ENCODE measurements around the gene TNS1. TPM values are rescaled to one million over a fixed set of nuclear protein-coding genes. Genes with fewer than 3 reads are reported as not detected.
A peak's percentile ranks its signal among the peaks of the same experiment; 100 is the strongest.

Gene TNS1
- total RNA-seq, 4 donors from 2014 or later, result 23.1 to 156 (median 81.1) TPM

DNA sequence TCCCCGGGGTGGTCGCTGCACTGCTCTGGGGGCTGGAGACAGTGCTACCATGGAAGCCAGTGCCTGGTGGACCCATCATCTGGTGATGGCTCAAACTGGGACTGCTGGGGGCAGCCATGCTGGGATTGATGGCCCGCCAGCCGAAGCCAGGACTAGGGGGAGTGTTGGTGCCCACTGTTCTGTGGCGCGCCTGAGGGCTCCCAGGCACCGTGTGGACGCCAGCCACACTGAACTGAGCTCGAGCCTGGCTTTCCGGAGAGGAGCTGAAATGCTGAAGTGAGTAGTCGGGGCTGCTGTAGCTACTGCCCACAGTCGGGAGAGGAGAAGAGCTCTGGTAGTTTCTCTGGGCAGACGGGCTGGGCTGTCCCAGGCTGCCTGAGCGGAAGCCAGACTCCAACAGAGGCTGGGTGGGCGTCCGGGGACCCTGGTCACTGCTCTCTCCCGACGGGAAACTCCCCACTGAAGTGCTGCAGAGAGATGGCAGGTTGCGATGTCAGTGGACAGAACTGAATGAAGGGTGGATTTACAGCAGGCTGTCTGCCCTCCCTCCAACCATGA lies 184.4 kb downstream of the TNS1 start:
- Histone ChIP-seq H3K27me3 (no peaks in the 10 kb centered on the region), H3K9me3 (no peaks in the 10 kb centered on the region), H3K36me3 (peaks cover 0 to 36% (median 0%) of the 10 kb centered on the region in 3 donors), H3K4me3 (no peak overlapping the region), H3K27ac (peak overlapping the region in 1 of 4 donors; percentile 20), H3K4me1 (peaks cover 0 to 35% (median 0%) of the 10 kb centered on the region in 4 donors)
- no peak for DNase-seq
- TF ChIP-seq POLR2A (IDR thresholded peaks at IDR 0.05), result no peak
- TF ChIP-seq, protein P1, sequence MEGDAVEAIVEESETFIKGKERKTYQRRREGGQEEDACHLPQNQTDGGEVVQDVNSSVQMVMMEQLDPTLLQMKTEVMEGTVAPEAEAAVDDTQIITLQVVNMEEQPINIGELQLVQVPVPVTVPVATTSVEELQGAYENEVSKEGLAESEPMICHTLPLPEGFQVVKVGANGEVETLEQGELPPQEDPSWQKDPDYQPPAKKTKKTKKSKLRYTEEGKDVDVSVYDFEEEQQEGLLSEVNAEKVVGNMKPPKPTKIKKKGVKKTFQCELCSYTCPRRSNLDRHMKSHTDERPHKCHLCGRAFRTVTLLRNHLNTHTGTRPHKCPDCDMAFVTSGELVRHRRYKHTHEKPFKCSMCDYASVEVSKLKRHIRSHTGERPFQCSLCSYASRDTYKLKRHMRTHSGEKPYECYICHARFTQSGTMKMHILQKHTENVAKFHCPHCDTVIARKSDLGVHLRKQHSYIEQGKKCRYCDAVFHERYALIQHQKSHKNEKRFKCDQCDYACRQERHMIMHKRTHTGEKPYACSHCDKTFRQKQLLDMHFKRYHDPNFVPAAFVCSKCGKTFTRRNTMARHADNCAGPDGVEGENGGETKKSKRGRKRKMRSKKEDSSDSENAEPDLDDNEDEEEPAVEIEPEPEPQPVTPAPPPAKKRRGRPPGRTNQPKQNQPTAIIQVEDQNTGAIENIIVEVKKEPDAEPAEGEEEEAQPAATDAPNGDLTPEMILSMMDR (IDR thresholded peaks at IDR 0.05), result no peak

DNA sequence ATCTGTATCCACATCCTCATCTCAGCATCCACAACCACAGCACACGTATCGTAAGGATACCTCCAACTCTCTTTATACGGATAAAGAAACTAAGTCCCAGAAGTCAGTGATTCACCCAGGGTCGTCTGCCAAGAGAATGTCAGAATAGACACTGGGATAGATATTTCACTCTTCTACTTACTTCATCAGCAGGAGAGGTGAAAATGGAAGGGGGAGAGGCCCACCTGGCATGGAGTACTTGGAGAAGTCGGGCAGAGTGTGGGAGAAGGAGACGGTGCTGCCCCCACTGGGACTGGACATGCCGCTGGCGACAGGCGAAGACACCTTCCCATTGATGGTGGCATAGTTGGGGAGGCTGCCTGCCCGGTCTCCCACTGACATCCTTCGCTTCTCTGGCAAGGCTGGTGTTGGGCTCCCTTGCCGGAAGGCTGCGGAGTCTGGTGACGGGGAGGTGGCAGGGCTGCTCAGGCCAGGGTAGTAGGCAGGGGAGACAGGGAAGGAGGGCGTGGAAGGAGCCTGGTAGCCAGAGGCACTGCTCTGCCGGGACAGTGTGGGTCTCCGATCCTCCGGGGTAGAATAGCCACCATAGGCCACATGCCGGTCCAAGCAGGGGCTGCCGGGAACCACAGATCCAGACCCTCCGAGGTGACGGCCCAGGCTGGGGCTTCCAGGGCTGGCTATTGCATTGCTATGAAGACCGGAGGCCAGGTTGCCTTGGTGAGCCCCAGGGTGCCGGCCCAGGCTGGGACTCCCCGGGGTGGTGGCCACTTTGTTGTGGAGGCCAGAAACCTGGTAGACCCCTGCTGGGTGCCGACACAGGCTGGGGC lies 185.1 kb downstream of the TNS1 start:
- Histone ChIP-seq H3K27me3 (no peaks in the 10 kb centered on the region), H3K4me1 (peaks cover 0 to 35% (median 0%) of the 10 kb centered on the region in 4 donors), H3K9me3 (no peaks in the 10 kb centered on the region), H3K27ac (peak overlapping the region in 1 of 4 donors; percentile 20), H3K36me3 (peaks cover 0 to 42% (median 0%) of the 10 kb centered on the region in 3 donors), H3K4me3 (no peak overlapping the region)
- no peak for TF ChIP-seq POLR2A (IDR thresholded peaks at IDR 0.05)
- TF ChIP-seq, protein P1 (IDR thresholded peaks at IDR 0.05), result no peak
- DNase-seq, result no peak

GRCh38 chr2:217816396-217816869 lies 186.4 kb downstream of the TNS1 start:
- Histone ChIP-seq H3K9me3 (no peaks in the 10 kb centered on the region), H3K4me3 (no peak overlapping the region), H3K36me3 (peaks cover 0 to 54% (median 0%) of the 10 kb centered on the region in 3 donors), H3K4me1 (peaks cover 0 to 28% (median 0%) of the 10 kb centered on the region in 4 donors), H3K27me3 (no peaks in the 10 kb centered on the region), H3K27ac (peak overlapping the region in 2 of 4 donors; percentile 13 to 55)
- TF ChIP-seq POLR2A (IDR thresholded peaks at IDR 0.05), result no peak
- TF ChIP-seq, protein P1 (IDR thresholded peaks at IDR 0.05), result no peak
- DNase-seq, result no peak

DNA sequence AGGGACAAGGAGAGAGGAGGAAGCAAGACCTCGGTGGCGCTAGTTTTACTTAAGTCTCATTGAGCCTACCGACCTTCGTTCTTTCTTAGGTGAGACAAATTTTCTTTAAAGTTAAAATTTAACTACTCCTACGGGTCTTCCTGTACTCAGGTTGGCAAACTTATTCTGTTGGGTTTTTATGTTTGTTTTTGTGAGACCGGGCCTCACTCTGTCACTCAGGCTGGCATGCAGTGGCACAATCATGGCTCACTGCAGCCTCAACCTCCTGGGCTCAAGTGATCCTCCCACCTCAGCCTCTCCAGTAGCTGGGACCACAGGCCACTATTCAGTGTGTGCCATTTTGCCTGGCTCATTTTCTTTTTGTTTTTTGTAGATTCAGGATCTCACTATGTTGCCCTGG lies 189.0 kb downstream of the TNS1 start:
- peaks cover 0 to 26% (median 0%) of the 10 kb centered on the region in 4 donors for H3K4me1 ChIP-seq

GRCh38 chr2:217812170-217812569 lies 190.6 kb downstream of the TNS1 start:
- H3K36me3 ChIP-seq, result peaks cover 0 to 72% (median 0%) of the 10 kb centered on the region in 3 donors
- H3K4me3 ChIP-seq, result no peak overlapping the region
- DNase-seq, result no peak
- no peak overlapping the region for H3K27ac ChIP-seq
- TF ChIP-seq, protein P1 (IDR thresholded peaks at IDR 0.05), result no peak
- TF ChIP-seq POLR2A (IDR thresholded peaks at IDR 0.05), result no peak
- no peaks in the 10 kb centered on the region for H3K27me3 ChIP-seq
- H3K4me1 ChIP-seq, result peaks cover 0 to 16% (median 0%) of the 10 kb centered on the region in 4 donors
- no peaks in the 10 kb centered on the region for H3K9me3 ChIP-seq

More for the DNA sequence above, 189.0 kb downstream of the TNS1 start:
- H3K36me3 ChIP-seq, result peaks cover 0 to 71% (median 0%) of the 10 kb centered on the region in 3 donors
- H3K9me3 ChIP-seq, result no peaks in the 10 kb centered on the region
- no peaks in the 10 kb centered on the region for H3K27me3 ChIP-seq
- DNase-seq, result no peak
- no peak overlapping the region for H3K27ac ChIP-seq
- TF ChIP-seq POLR2A (IDR thresholded peaks at IDR 0.05), result no peak
- TF ChIP-seq, protein P1 (IDR thresholded peaks at IDR 0.05), result no peak
- H3K4me3 ChIP-seq, result no peak overlapping the region

All from Peyer's patch (tissue), 4 donors.